Esophagus squamous epithelium (tissue), 5 donors: Measurements from ENCODE around the gene WDR31. TPM values are rescaled to one million over a fixed set of nuclear protein-coding genes. Genes with fewer than 3 reads are reported as not detected.

ENCODE experiments used
- DNase-seq: peaks from one replicate; lab custom pipeline; 2025; lab: John Stamatoyannopoulos, UW
- H3K27ac ChIP-seq, 4 donors: fragments of 200-600 bp; sonication (generic); one replicate each; pipeline ENCODE4 v1.5.1; 2016 to 2019; ENCODE audit warnings: mild to moderate bottlenecking in 1 of 4
- H3K27me3 ChIP-seq, 4 donors: fragments of 200-600 bp; sonication (generic); 1 replicate in 3 of 4; 2 replicates in 1 of 4; pipeline versions ENCODE4 v1.5.1 to v1.6.0; 2017 to 2021; ENCODE audit warnings: antibody characterized with exemption in 1 of 4
- H3K36me3 ChIP-seq, 3 donors: fragments of 200-600 bp; sonication (generic); one replicate each; pipeline ENCODE4 v1.5.1; 2016 to 2019
- H3K4me1 ChIP-seq, 3 donors: fragments of 200-600 bp; sonication (generic); one replicate each; pipeline ENCODE4 v1.5.1; 2017 to 2019
- H3K4me3 ChIP-seq, 4 donors: fragments of 200-600 bp; sonication (generic); 1 replicate in 3 of 4; 2 replicates in 1 of 4; pipeline ENCODE4 v1.5.1; 2016 to 2019; ENCODE audit warnings: mild to moderate bottlenecking in 2 of 4, moderate library complexity in 1 of 4
- H3K9me3 ChIP-seq, 3 donors: fragments of 200-600 bp; sonication (generic); one replicate each; pipeline ENCODE4 v1.5.1; 2016 to 2019
- CTCF ChIP-seq, 6 experiments: fragments of 450-650 bp in 4 of 6; fragments of 200-600 bp in 2 of 6; sonication (generic) in 2 of 6; IDR thresholded peaks; one replicate each; pipeline ENCODE4 v1.5.1; 2016 to 2019; ENCODE audit warnings: antibody characterized with exemption in 6 of 6, mild to moderate bottlenecking in 4 of 6, moderate library complexity in 4 of 6
- POLR2A ChIP-seq, 4 donors: fragments of 450-650 bp; IDR thresholded peaks; one replicate each; pipeline ENCODE4 v1.6.1; 2017; ENCODE audit warnings: antibody characterized with exemption in 4 of 4, mild to moderate bottlenecking in 4 of 4, moderate library complexity in 3 of 4
- WGBS, 2 donors: methylation state at CpG; one replicate each; pipeline ENCODE4 v1.1.5; 2018; 5-methylcytosine and 5-hydroxymethylcytosine counted together
- intact Hi-C: fragments of 100-400 bp; cut with DNase I; formaldehyde crosslinking; loops from one replicate; pipeline ENCODE4 v1.15.0; 2022
- total RNA-seq, 4 donors: library from RNA; depleted of rRNA; stranded (reverse); fragments of >200 nt; gene quantifications; one replicate each; pipeline ENCODE4 v1.1.0, GENCODE V29; 2016
- donor health status: DM: yes; HTN: yes; CAD: no.

WDR31 gene
- total RNA-seq, 4 donors from 2014 or later = 1.1 to 1.9 (median 1.5) TPM

GRCh38 chr9:113331780-113332179 is 8.3 kb downstream of the WDR31 start:
- Histone ChIP-seq H3K36me3 (peaks cover 0 to 20% (median 0%) of the 10 kb centered on the region in 3 donors), H3K27ac (no peak overlapping the region), H3K9me3 (no peaks in the 10 kb centered on the region), H3K27me3 (no peaks in the 10 kb centered on the region), H3K4me3 (no peak overlapping the region), H3K4me1 (no peaks in the 10 kb centered on the region)
- DNase-seq = no peak
- intact Hi-C loops = no loop called here
- 53 to 74% methylated on average over 4 of the region's 4 CpGs for WGBS, 2 donors
- no peak for TF ChIP-seq POLR2A (IDR thresholded peaks at IDR 0.05)
- no peak for TF ChIP-seq CTCF (IDR thresholded peaks at IDR 0.05)

GRCh38 chr9:113328045-113328782 is 11.9 kb downstream of the WDR31 start:
- no peaks in the 10 kb centered on the region for H3K9me3 ChIP-seq
- DNase-seq = no peak
- no peaks in the 10 kb centered on the region for H3K27me3 ChIP-seq
- TF ChIP-seq POLR2A (IDR thresholded peaks at IDR 0.05) = no peak
- TF ChIP-seq CTCF (IDR thresholded peaks at IDR 0.05) = no peak
- 88 to 93% methylated on average over 3 of the region's 3 CpGs for WGBS, 2 donors
- no peaks in the 10 kb centered on the region for H3K4me1 ChIP-seq
- no peak overlapping the region for H3K27ac ChIP-seq
- peaks cover 0 to 20% (median 0%) of the 10 kb centered on the region in 3 donors for H3K36me3 ChIP-seq
- intact Hi-C loops = no loop called here
- H3K4me3 ChIP-seq = no peak overlapping the region

- WGBS, 2 donors = 89 to 98% methylated on average over 4 of the region's 4 CpGs
- Histone ChIP-seq H3K36me3 (peaks cover 0 to 19% (median 0%) of the 10 kb centered on the region in 3 donors), H3K4me1 (no peaks in the 10 kb centered on the region), H3K27ac (no peak overlapping the region), H3K27me3 (no peaks in the 10 kb centered on the region), H3K4me3 (no peak overlapping the region), H3K9me3 (no peaks in the 10 kb centered on the region)
- DNase-seq = no peak
- TF ChIP-seq CTCF (IDR thresholded peaks at IDR 0.05) (no peak), POLR2A (IDR thresholded peaks at IDR 0.05) (no peak)
- intact Hi-C loops = no loop called here
Observed at GRCh38 chr9:113326230-113326629, 13.8 kb downstream of the WDR31 start.

- H3K36me3 ChIP-seq = peaks cover 0 to 41% (median 0%) of the 10 kb centered on the region in 3 donors
- no peaks in the 10 kb centered on the region for H3K9me3 ChIP-seq
- no peak for DNase-seq
- no peak overlapping the region for H3K27ac ChIP-seq
- TF ChIP-seq CTCF (IDR thresholded peaks at IDR 0.05) = no peak
- TF ChIP-seq POLR2A (IDR thresholded peaks at IDR 0.05) = no peak
- intact Hi-C loops = no loop called here
- 71 to 86% methylated on average over 5 to 6 of the region's 6 CpGs for WGBS, 2 donors
- no peaks in the 10 kb centered on the region for H3K4me1 ChIP-seq
- no peaks in the 10 kb centered on the region for H3K27me3 ChIP-seq
- no peak overlapping the region for H3K4me3 ChIP-seq
Observed at GRCh38 chr9:113322671-113323070, 17.4 kb downstream of the WDR31 start.

GRCh38 chr9:113320051-113320450 is 20.0 kb downstream of the WDR31 start:
- Histone ChIP-seq H3K36me3 (peaks cover 0 to 54% (median 0%) of the 10 kb centered on the region in 3 donors), H3K9me3 (no peaks in the 10 kb centered on the region), H3K27me3 (no peaks in the 10 kb centered on the region), H3K27ac (no peak overlapping the region), H3K4me1 (no peaks in the 10 kb centered on the region), H3K4me3 (no peak overlapping the region)
- no peak for TF ChIP-seq CTCF (IDR thresholded peaks at IDR 0.05)
- TF ChIP-seq POLR2A (IDR thresholded peaks at IDR 0.05) = no peak
- intact Hi-C loops = no loop called here
- DNase-seq = no peak
- 71 to 100% methylated on average over 1 to 3 of the region's 3 CpGs for WGBS, 2 donors
